Left cardiac atrium (tissue), 4 donors: ENCODE measurements around the gene FARP2. TPM values are rescaled to one million over a fixed set of nuclear protein-coding genes. Genes with fewer than 3 reads are reported as not detected.
"Not testable (repeated sequence)": the region's sequence is repeated elsewhere in the genome, so short reads cannot be mapped to it uniquely, and the experiment has no call there.

ENCODE experiments used
- ATAC-seq, 2 donors: fragments of 200-7000 bp; cut with Tn5 transposase; one replicate each; pipeline ENCODE4 v1.9.1; 2020; ENCODE audit warnings: mild to moderate bottlenecking in 2 of 2, moderate library complexity in 2 of 2
- DNase-seq: peaks from one replicate; pipeline ENCODE4 v3.0.0-alpha.2; 2020
- intact Hi-C, 2 donors: fragments of 100-400 bp; cut with DNase I; formaldehyde crosslinking; loops; one replicate each; pipeline versions ENCODE4 v1.14.1 to v1.15.1; 2022 to 2023
- total RNA-seq, 2 donors: library from RNA; stranded (reverse); fragmentation: NEBNext Ultra II Directional; extraction: Animal tissue kit (Norgen Biotek cat#: 25700); gene quantifications; one replicate each; pipeline ENCODE4 v1.2.1, GENCODE V29; 2021
- donor health status: DM: no; HTN: yes; CAD: no.
- donor health status: DM: no; HTN: yes; CAD: no; lungs with severe emphysema.
- donor health status: DM: yes; HTN: yes; CAD: no.
- donor health status: Dilated cardiomyopathy.

The FARP2 gene
- total RNA-seq, 2 donors from 2014 or later, result 18.1 to 28.3 TPM

- DNase-seq, result no peak
- no peak for ATAC-seq
- intact Hi-C loops, result no loop called here
Observed at GRCh38 chr2:241358470-241358869, 2.4 kb downstream of the FARP2 start.

- intact Hi-C loops, result no loop called here
- no peak for ATAC-seq
- no peak for DNase-seq
Observed at GRCh38 chr2:241359481-241360045, 3.5 kb downstream of the FARP2 start.

GRCh38 chr2:241363426-241363825, 7.3 kb downstream of the FARP2 start:
- DNase-seq (no peak), ATAC-seq (peak in 1 of 2 donors; percentile 57)
- intact Hi-C loops, result no loop called here

GRCh38 chr2:241364781-241365180, 8.7 kb downstream of the FARP2 start:
- intact Hi-C loops, result no loop called here
- ATAC-seq (no peak), DNase-seq (no peak)

- ATAC-seq, result no peak
- DNase-seq, result no peak
- intact Hi-C loops, result no loop called here
Observed at GRCh38 chr2:241366678-241367077, 10.6 kb downstream of the FARP2 start.

- intact Hi-C loops, result no loop called here
Observed at GRCh38 chr2:241368643-241369042, 12.6 kb downstream of the FARP2 start.

GRCh38 chr2:241372361-241372992, 16.4 kb downstream of the FARP2 start:
- intact Hi-C loops, result no loop called here
- ATAC-seq (peak; percentile 27 to 61), DNase-seq (no peak)

More at GRCh38 chr2:241368643-241369042, 12.6 kb downstream of the FARP2 start:
- DNase-seq (no peak), ATAC-seq (no peak)

- ATAC-seq (no peak), DNase-seq (no peak)
- intact Hi-C loops, result no loop called here
Observed at GRCh38 chr2:241373446-241373845, 17.4 kb downstream of the FARP2 start.

- DNase-seq, intact Hi-C loops, ATAC-seq: not testable (repeated sequence)
Observed at GRCh38 chr2:241373906-241374305, 17.8 kb downstream of the FARP2 start.

GRCh38 chr2:241375300-241375699, 19.2 kb downstream of the FARP2 start:
- intact Hi-C loops, result no loop called here
- ATAC-seq (no peak), DNase-seq (no peak)

GRCh38 chr2:241376808-241377207, 20.7 kb downstream of the FARP2 start:
- intact Hi-C loops, result no loop called here
- ATAC-seq (no peak), DNase-seq (no peak)

GRCh38 chr2:241378816-241379215, 22.7 kb downstream of the FARP2 start:
- DNase-seq (no peak), ATAC-seq (no peak)
- intact Hi-C loops, result no loop called here

- ATAC-seq (no peak), DNase-seq (no peak)
- intact Hi-C loops, result no loop called here
Observed at GRCh38 chr2:241379481-241380480, 23.7 kb downstream of the FARP2 start.

GRCh38 chr2:241381872-241382271, 25.8 kb downstream of the FARP2 start:
- ATAC-seq (no peak), DNase-seq (no peak)
- intact Hi-C loops, result no loop called here

GRCh38 chr2:241385450-241385849, 29.4 kb downstream of the FARP2 start:
- intact Hi-C loops, ATAC-seq, DNase-seq: not testable (repeated sequence)

- intact Hi-C loops, result no loop called here
- DNase-seq (no peak), ATAC-seq (no peak)
Observed at GRCh38 chr2:241386519-241386918, 30.4 kb downstream of the FARP2 start.

GRCh38 chr2:241389697-241390096, 33.6 kb downstream of the FARP2 start:
- ATAC-seq, result no peak
- intact Hi-C loops, result no loop called here
- no peak for DNase-seq

- DNase-seq, result no peak
- intact Hi-C loops, result no loop called here
- no peak for ATAC-seq
Observed at GRCh38 chr2:241390301-241391206, 34.5 kb downstream of the FARP2 start.
